Gastroesophageal sphincter (tissue), 3 donors: ENCODE data around the gene SHISA3.

Source experiments
- POLR2A ChIP-seq, 2 donors: fragments of 450-650 bp; IDR thresholded peaks; one replicate each; pipeline ENCODE4 v1.6.1; 2017; ENCODE audit warnings: antibody characterized with exemption in 2 of 2, mild to moderate bottlenecking in 2 of 2, moderate library complexity in 1 of 2
- TF ChIP-seq, protein P1 (sequence below), 4 experiments: fragments of 200-600 bp in 2 of 4; fragments of 450-650 bp in 2 of 4; sonication (generic) in 1 of 4; IDR thresholded peaks; one replicate each; pipeline ENCODE4 v1.5.1; 2017 to 2019; ENCODE audit warnings: antibody characterized with exemption in 4 of 4, mild to moderate bottlenecking in 2 of 4, moderate library complexity in 2 of 4

DNA sequence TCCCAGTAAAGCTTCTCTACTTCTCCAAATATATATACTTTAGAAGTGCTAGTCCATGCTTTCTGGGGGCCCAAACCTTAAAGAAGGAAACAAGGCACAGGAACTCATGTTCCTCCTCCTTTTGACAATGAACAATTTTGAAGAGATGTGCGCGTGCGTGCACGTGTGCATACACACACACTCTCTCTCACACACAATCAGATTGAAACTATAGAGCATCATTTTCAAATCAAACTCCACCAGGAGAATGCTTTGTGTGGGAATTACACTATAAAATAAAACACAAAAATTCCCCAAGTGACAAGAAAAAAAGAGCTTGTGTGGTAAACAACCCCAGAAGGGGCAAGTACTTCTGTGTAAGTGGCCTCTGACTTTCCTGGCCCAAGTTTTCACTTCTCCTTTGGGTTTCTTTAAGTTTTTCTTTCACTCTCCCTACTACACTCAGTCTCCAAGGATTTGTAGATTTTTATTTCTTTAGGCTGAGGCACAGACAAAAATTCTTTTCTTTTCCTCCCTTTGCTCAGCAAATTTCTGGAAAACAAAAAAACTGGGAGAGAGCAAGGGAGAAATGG is 46.6 kb upstream of the SHISA3 start:
- no peak for TF ChIP-seq POLR2A (IDR thresholded peaks at IDR 0.05)
- TF ChIP-seq, protein P1, sequence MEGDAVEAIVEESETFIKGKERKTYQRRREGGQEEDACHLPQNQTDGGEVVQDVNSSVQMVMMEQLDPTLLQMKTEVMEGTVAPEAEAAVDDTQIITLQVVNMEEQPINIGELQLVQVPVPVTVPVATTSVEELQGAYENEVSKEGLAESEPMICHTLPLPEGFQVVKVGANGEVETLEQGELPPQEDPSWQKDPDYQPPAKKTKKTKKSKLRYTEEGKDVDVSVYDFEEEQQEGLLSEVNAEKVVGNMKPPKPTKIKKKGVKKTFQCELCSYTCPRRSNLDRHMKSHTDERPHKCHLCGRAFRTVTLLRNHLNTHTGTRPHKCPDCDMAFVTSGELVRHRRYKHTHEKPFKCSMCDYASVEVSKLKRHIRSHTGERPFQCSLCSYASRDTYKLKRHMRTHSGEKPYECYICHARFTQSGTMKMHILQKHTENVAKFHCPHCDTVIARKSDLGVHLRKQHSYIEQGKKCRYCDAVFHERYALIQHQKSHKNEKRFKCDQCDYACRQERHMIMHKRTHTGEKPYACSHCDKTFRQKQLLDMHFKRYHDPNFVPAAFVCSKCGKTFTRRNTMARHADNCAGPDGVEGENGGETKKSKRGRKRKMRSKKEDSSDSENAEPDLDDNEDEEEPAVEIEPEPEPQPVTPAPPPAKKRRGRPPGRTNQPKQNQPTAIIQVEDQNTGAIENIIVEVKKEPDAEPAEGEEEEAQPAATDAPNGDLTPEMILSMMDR (IDR thresholded peaks at IDR 0.05) = no peak
